SK-N-MC (cell line): ENCODE results near the gene RBL1.

Source experiments
- EZH2 ChIP-seq: fragments of 200-600 bp; sonication (generic); IDR thresholded peaks from one replicate; pipeline ENCODE4 v1.6.1; 2017; ENCODE audit warnings: antibody characterized with exemption
- FOXP2 ChIP-seq: optimal IDR thresholded peaks from 2 replicates; pipeline ENCODE3; 2011; ENCODE audit warnings: mild to moderate bottlenecking, moderate library complexity; ENCODE audit not compliant: insufficient read depth; ENCODE audit errors: extremely low read length, control extremely low read depth
- POLR2AphosphoS5 ChIP-seq: IDR thresholded peaks from 2 replicates; pipeline ENCODE4 v1.6.1; 2012; ENCODE audit warnings: mild to moderate bottlenecking, low read depth, low read length, borderline replicate concordance

GRCh38 chr20:37066168-37066567 is 29.6 kb downstream of the RBL1 start:
- TF ChIP-seq POLR2AphosphoS5 (no peak), EZH2 (no peak), FOXP2 (no peak)
